Muscle of leg (tissue), 11 donors: ENCODE measurements around the gene ERLEC1. TPM values are rescaled to one million over a fixed set of nuclear protein-coding genes. Genes with fewer than 3 reads are reported as not detected.
"Not testable (repeated sequence)": the region's sequence is repeated elsewhere in the genome, so short reads cannot be mapped to it uniquely, and the experiment has no call there.

Experiments used
- DNase-seq: peaks from one replicate; pipeline ENCODE4 v3.0.0; 2013
- H3K27ac ChIP-seq: one replicate; pipeline ENCODE4 v1.5.1; 2013; ENCODE audit warnings: mild to moderate bottlenecking, low read length, control low read depth
- H3K27me3 ChIP-seq: one replicate; pipeline ENCODE4 v1.6.1; 2013; ENCODE audit warnings: low read length; ENCODE audit not compliant: control insufficient read depth, insufficient read depth
- H3K36me3 ChIP-seq: one replicate; pipeline ENCODE4 v1.6.1; 2013; ENCODE audit warnings: low read length; ENCODE audit not compliant: control insufficient read depth, insufficient read depth
- H3K4me1 ChIP-seq: one replicate; pipeline ENCODE4 v1.6.1; 2013; ENCODE audit warnings: low read length; ENCODE audit not compliant: control insufficient read depth, insufficient read depth
- H3K4me3 ChIP-seq: one replicate; pipeline ENCODE4 v1.5.1; 2013; ENCODE audit warnings: low read length, control low read depth
- H3K9me3 ChIP-seq: replicated peaks from 2 replicates; pipeline ENCODE4 v1.6.1; 2013; ENCODE audit warnings: low read depth, low read length; ENCODE audit not compliant: control insufficient read depth
- WGBS: methylation state at CpG from one replicate; pipeline ENCODE4 v1.1.5; 2013; ENCODE audit warnings: missing lambda C conversion rate; ENCODE audit not compliant: insufficient coverage; 5-methylcytosine and 5-hydroxymethylcytosine counted together
- polyA plus RNA-seq, 8 donors: library from polyadenylated mRNA; unstranded; fragments of 120-200 nt; gene quantifications; one replicate each; pipeline versions ENCODE4 v1.2.1 to v1.2.3, GENCODE V29; 2013; ENCODE audit warnings: inconsistent platforms in 1 of 8, low replicate concordance in 1 of 8; ENCODE audit not compliant: insufficient read length in 8 of 8, insufficient read depth in 1 of 8
- total RNA-seq: library from RNA; stranded (reverse); fragments of 120-200 nt; gene quantifications from one replicate; pipeline ENCODE4 v1.2.4, GENCODE V29; 2013

Gene ERLEC1
- total and polyA plus RNA-seq, 9 donors = 38.4 to 59.8 (median 48.8) TPM

DNA sequence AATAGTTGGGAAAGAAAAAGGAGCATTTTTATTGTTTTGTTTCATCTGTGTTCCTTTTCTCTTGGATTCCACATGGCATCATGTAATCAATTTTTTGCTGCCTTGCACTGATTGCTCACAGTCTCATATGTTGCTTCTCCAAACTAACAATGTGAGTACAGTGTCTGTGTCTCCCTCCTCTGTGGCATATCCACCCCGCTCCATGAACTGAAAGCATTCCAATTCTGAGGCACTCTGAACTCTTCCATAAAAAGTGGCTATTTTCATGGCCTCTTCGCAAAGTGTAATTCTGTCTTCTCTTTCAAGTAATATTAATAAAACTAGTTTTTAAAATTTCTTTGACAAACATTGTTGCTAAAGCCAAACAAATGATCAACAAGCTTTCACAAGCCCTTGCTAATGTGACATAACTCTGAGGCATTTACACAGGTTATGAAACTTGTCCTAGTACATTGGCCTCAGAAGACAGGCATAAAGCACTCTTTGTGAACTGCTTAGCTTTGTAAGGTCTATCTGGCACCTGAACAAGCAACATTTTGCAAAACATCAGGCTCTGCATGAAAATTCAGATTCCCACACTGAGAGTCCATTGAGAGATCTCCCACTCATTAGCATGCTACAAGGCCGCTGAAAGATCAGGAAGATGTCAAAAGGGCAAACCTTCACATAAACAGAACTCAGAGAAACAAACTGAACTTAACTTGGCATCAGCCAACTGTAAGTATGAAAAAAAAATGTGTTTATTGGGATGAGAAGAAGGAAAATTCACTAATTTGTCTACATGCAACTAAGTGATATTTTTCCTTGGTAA is 39.9 kb downstream of the ERLEC1 start:
- no peaks in the 10 kb centered on the region for H3K27me3 ChIP-seq
- DNase-seq = peak; percentile 25

GRCh38 chr2:53827398-53828175 is 40.7 kb downstream of the ERLEC1 start:
- H3K27me3 ChIP-seq = no peaks in the 10 kb centered on the region
- peaks cover 3% of the 10 kb centered on the region for H3K9me3 ChIP-seq
- peaks cover 3% of the 10 kb centered on the region for H3K36me3 ChIP-seq
- H3K27ac ChIP-seq = no peak overlapping the region
- H3K4me3 ChIP-seq = no peak overlapping the region
- DNase-seq = no peak
- no peaks in the 10 kb centered on the region for H3K4me1 ChIP-seq
- WGBS = no CpG with 5 or more reads among the region's 3 CpGs

More for the DNA sequence above, 39.9 kb downstream of the ERLEC1 start:
- Histone ChIP-seq H3K4me1 (no peaks in the 10 kb centered on the region), H3K4me3 (no peak overlapping the region), H3K27ac (no peak overlapping the region), H3K36me3 (peaks cover 3% of the 10 kb centered on the region), H3K9me3 (peaks cover 3% of the 10 kb centered on the region)
- WGBS = no CpG with 5 or more reads among the region's 3 CpGs

- WGBS = no CpG with 5 or more reads among the region's 4 CpGs
- no peak overlapping the region for H3K27ac ChIP-seq
These were observed 41.5 kb downstream of the ERLEC1 start for GRCh38 chr2:53828331-53828730.

DNA sequence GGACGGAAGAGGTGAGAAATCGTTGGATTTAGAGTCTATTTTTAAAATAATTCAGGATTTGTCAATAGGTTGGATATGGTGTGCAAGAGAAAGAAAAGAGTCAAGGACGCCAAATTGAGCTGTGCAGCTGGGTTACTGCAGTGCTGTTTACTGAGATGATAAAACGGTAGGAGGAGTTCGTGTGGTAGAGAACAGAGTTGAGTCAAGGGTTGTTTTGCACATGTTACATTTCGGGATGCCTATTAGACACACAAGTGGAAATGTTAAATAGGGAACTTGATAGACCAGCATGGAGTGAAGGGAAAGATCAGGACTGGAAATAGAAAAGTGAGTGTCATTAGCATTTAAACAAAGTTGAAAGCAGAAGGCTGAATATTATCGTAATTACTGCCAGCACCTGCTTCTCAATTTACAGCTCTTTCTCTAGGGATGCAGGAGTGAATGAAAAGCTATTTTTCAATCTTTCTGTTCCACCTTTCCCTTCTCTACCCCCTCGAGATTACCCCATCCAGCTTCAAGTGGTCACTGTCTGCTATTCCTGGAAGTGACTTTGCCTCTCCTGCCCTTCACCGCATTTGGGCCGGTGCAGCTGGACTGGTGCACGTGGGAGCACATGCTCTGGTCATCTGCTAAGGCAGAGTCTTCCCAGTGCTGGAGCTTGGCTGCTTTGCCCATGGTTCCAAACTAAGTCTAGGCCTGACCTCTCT is 42.6 kb downstream of the ERLEC1 start:
- Histone ChIP-seq H3K27ac (no peak overlapping the region), H3K4me1 (no peaks in the 10 kb centered on the region)
- no peak for DNase-seq

More at GRCh38 chr2:53828331-53828730, 41.5 kb downstream of the ERLEC1 start:
- Histone ChIP-seq H3K9me3 (peaks cover 3% of the 10 kb centered on the region), H3K27me3 (no peaks in the 10 kb centered on the region), H3K4me1 (no peaks in the 10 kb centered on the region), H3K36me3 (peaks cover 3% of the 10 kb centered on the region), H3K4me3 (no peak overlapping the region)
- no peak for DNase-seq

GRCh38 chr2:53829980-53830290 is 43.1 kb downstream of the ERLEC1 start:
- H3K27ac ChIP-seq, H3K4me3 ChIP-seq, H3K9me3 ChIP-seq, H3K27me3 ChIP-seq, H3K36me3 ChIP-seq, DNase-seq, H3K4me1 ChIP-seq: not testable (repeated sequence)
- 89% methylated on average over 3 of the region's 4 CpGs for WGBS

More for the DNA sequence above, 42.6 kb downstream of the ERLEC1 start:
- no peak overlapping the region for H3K4me3 ChIP-seq
- peaks cover 3% of the 10 kb centered on the region for H3K9me3 ChIP-seq
- WGBS = 80% methylated on average over 10 of the region's 11 CpGs
- H3K27me3 ChIP-seq = no peaks in the 10 kb centered on the region
- H3K36me3 ChIP-seq = peaks cover 3% of the 10 kb centered on the region

DNA sequence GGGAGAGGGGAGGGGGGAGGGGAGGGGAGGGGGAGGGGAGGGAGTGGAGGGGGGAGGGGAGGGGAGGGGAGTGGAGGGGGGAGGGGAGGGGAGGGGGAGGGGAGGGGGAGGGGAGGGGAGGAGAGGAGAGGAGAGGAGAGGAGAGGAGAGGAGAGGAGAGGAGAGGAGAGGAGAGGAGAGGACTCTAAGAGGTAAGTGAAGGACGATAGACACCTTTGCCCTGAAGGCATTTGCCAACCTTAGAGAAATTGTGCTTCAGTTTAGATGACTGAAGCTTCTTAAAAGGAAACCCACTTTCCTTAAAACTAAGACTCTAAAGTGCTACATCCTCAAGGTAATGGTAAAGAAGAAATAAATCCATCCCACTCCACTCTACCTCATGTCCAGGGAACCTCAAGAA is 53.7 kb downstream of the ERLEC1 start:
- Histone ChIP-seq H3K27ac (no peak overlapping the region), H3K27me3 (no peaks in the 10 kb centered on the region), H3K9me3 (no peaks in the 10 kb centered on the region), H3K36me3 (no peaks in the 10 kb centered on the region), H3K4me1 (no peaks in the 10 kb centered on the region), H3K4me3 (no peak overlapping the region)
- DNase-seq = no peak
- WGBS = no CpG with 5 or more reads among the region's 1 CpG

GRCh38 chr2:53841651-53842050 is 54.8 kb downstream of the ERLEC1 start:
- H3K4me1 ChIP-seq, H3K36me3 ChIP-seq, H3K27me3 ChIP-seq, H3K27ac ChIP-seq, H3K4me3 ChIP-seq, DNase-seq, H3K9me3 ChIP-seq: not testable (repeated sequence)
- WGBS = 100% methylated on average over 3 of the region's 7 CpGs

DNA sequence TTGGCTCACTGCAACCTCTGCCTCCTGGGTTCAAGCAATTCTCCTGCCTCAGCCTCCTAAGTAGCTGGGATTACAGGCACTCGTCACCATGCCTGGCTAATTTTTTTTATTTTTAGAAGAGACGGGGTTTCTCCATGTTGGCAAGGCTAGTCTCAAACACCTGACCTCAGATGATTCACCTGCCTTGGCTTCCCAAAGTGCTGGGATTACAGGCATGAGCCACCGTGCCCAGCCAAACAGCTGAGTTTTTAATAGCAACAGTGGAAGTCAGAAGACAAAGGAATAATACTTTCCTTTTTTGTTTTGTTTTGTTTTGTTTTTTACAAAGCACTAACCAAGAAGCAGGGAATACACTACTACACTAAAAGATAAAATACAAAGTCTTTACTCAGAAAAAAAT is 56.0 kb downstream of the ERLEC1 start:
- WGBS = 86% methylated on average over 1 of the region's 3 CpGs
- Histone ChIP-seq H3K27me3 (no peaks in the 10 kb centered on the region), H3K36me3 (peaks cover 2% of the 10 kb centered on the region), H3K27ac (no peak overlapping the region), H3K9me3 (no peaks in the 10 kb centered on the region), H3K4me3 (no peak overlapping the region), H3K4me1 (no peaks in the 10 kb centered on the region)
- DNase-seq = no peak

DNA sequence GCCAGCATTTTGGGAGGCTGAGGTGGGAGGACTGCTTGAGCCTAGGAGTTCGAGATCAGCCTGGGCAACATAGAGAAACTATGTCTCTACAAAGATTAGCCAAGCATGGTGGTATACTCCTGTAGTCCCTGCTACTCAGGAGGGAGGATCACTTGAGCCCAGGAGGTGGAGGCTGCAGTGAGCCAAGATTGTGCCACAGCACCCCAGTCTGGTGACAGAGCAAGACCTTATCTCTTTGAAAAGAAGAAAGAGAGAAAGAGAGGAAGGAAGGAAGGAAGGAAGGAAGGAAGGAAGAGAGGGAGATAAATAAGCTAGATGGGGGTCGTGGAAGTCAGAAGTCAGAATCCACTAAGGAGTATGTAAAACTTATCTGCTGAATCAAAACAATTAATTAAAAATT is 56.8 kb downstream of the ERLEC1 start:
- WGBS = 88% methylated on average over 1 of the region's 2 CpGs
- Histone ChIP-seq H3K27me3 (no peaks in the 10 kb centered on the region), H3K4me3 (no peak overlapping the region), H3K9me3 (no peaks in the 10 kb centered on the region), H3K4me1 (no peaks in the 10 kb centered on the region), H3K36me3 (peaks cover 4% of the 10 kb centered on the region), H3K27ac (no peak overlapping the region)
- no peak for DNase-seq

DNA sequence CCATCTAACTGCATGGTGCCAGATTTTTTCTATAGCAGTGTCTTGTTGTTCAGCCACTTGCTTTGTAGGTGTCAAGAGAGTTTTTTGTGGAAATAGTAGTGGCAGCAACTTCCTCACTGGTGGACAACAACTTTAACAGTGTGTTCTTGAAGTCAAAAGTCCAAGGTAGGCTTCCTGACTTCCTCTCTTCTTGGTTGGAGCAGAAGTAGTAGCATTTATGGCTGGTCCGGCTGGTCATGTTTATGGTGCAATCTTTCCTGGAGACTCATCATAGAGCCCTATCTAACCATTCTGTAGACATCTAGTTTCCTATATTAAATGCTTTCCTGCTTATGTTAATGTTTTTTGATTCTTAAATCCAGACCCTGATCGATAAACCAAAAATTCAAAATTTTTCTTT is 61.2 kb downstream of the ERLEC1 start:
- H3K27me3 ChIP-seq = no peaks in the 10 kb centered on the region
- H3K4me1 ChIP-seq = no peaks in the 10 kb centered on the region
- no peaks in the 10 kb centered on the region for H3K9me3 ChIP-seq
- H3K4me3 ChIP-seq = no peak overlapping the region
- H3K36me3 ChIP-seq = peaks cover 5% of the 10 kb centered on the region
- no CpG with 5 or more reads among the region's 2 CpGs for WGBS
- DNase-seq = no peak
- no peak overlapping the region for H3K27ac ChIP-seq
